Activated CD4-positive, alpha-beta T cell treated with anti-CD3 and anti-CD28 coated beads, Interleukin-2, Interleukin-6, amounts not matched to agents 100 ng/mL and 50 ng/mL, durations not matched to agents 16 hours and 8 hours (primary cell): ENCODE data around the gene UFM1.
"Not testable (repeated sequence)": the region's sequence is repeated elsewhere in the genome, so short reads cannot be mapped to it uniquely, and the experiment has no call there.

Experiments used
- DNase-seq: peaks from one replicate; pipeline ENCODE4 v3.0.0-alpha.2; 2020

UFM1 gene

GRCh38 chr13:38366954-38367645, 17.4 kb downstream of the UFM1 start:
- DNase-seq = no peak

- no peak for DNase-seq
These were observed 19.4 kb downstream of the UFM1 start for GRCh38 chr13:38369058-38369457.

- not testable (repeated sequence) for DNase-seq
These were observed 20.4 kb downstream of the UFM1 start for GRCh38 chr13:38370096-38370495.

GRCh38 chr13:38372820-38373383, 23.3 kb downstream of the UFM1 start:
- no peak for DNase-seq

DNA sequence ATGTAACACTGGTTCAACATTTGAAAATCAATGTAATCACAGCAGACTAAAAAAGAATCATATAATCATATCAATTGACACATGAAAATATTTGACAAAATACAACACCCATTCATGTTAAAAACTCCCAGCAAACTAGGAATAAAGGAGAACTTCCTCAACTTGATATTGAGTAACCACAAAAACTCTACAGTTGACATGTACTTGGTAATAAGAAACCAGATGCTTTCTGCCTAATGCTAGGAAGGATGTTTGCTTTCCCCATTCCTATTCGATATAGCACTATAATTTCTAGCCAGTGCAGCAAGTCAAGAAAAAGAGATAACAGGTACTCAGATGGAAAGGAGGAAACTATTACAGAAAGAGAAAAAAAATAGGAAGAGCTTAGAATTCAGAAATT, 26.9 kb downstream of the UFM1 start:
- no peak for DNase-seq

DNA sequence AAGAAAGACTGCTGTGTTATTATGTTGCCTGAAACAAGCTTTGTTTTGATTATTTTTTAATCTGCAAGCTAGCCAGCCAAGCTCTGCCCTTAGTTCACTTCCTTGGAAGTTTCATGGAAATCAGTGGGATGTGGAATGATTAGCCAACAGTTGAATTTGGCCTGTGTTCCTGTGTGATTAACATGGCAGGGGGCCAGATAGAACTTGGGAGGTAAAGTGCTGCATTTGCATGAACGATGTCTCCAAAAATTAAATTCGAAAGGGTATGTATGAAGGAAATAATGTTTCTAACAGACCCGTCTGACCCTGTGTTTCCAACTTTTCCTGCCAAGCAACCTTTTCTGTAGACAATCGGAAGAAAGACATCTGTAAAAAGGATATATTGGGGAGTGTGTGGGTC, 32.2 kb downstream of the UFM1 start:
- no peak for DNase-seq

- no peak for DNase-seq
These were observed 33.3 kb downstream of the UFM1 start for GRCh38 chr13:38382946-38383345.

GRCh38 chr13:38384171-38384570, 34.5 kb downstream of the UFM1 start:
- DNase-seq = no peak

GRCh38 chr13:38385153-38385891, 35.7 kb downstream of the UFM1 start:
- no peak for DNase-seq

DNA sequence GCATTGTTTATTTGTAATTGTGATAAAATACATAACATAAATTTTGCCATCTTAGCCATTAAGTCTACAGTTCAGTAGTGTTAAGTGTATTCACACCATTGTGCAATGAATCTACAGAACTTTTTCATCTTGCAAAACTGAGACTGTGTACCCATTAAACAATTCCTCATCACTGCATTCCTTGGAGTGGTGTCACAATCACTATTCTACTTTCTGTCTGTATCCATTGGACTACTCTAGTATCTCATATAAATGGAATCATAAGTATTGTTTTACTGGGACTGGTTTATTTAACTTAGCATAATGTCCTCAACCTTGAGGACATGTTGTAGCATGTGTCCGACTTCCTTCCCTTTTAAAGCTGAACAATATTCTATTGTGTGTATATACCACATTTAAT, 36.8 kb downstream of the UFM1 start:
- no peak for DNase-seq

DNA sequence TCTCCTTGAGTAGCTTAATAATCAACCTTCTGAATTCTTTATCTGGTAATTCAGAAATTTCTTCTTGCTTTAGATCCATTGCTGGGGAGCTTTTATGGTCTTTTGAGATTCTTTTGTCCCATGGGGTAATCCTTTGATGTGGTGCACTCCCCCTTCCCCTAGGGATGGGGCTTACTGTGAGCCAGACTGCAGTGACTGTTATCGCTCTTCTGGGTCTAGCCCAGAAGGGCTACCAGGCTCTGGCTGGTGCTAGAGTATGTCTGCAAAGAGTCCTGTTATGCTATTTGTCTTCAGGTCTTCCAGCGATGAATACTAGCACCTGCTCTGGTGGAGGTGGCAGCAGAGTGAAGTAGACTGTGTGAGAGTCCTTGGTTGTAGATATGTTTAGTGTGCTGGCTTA, 41.7 kb downstream of the UFM1 start:
- DNase-seq = no peak

DNA sequence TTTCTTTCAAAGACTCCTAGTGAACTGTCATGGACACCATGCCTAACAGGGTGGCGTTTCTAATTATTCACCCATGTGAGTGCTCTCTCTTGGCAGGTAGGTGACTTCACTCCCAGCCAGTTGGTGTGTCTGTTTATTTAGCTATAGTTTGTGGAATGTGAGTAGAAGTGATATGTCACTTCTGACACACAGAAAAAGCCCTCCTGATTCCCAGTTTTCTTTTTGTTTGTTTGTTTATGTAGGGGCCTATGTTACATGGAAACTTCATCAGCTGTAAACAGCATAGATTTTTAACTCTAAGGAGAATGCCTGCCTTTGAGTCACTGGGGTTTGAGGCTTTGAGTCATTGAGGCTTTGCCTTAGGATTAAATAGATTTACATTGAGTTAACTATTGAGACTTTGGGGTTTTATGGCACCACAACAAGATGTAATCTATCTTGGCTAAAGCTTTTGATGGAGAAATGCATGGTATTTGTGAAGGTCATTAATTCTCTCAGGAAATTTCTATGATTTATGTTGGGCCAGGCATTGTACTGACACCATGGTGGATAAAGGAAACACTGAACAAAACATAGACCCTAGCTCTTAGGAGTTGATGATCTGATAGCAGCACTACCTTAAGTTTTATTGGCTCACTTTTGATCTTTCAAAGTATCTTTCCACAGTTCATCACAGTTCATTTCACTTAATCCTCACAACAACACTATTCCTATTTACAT, 45.3 kb downstream of the UFM1 start:
- DNase-seq = no peak

DNA sequence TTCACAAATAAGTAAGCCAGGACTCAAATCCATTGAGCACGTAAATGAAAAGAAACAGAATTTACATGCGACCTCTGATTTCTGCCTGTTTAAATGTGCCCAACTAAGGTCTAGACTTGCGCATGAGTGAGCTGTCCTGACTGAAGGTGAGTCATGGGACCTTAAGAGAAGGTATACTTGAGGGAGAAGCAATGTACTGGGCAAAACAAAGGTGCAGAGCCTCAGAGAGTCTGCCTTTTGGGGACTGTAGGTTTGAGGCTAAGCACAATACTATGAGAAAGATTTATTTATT, 45.8 kb downstream of the UFM1 start:
- DNase-seq = no peak

DNA sequence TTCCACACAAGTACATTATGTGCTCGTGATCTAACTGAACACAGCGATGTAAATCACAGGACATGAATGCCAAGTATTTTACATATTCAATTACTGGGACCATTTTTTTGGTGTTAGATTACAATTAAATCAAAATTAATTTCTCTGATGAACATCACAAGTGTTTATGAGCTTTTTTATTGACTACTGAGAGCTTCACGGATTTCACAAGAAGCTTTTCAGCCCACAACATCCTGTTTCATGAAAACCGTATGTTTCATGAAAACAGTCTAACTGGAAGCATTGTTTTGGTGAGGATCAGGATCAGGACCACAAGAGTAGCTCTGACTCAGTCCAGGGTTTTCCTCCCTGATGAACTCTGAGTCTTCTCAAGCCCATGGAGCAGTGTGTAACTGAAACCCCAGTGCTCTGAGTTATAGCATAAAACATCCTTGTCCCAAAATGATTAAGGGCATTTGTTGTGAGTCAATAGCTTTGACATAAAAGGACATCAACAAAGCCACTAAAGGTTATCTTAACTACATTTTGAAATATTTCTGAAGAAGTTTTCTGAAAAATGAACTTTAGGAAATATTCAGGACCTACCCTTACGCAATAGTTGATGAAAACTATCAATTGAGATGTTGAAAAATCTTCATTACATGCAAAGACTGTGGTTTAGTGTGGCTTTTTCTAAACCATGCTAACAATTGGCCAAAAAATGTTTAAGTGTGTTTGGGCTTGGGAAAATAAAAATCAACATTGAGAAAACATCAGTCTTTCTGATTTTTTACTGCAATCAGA, 49.3 kb downstream of the UFM1 start:
- no peak for DNase-seq

DNA sequence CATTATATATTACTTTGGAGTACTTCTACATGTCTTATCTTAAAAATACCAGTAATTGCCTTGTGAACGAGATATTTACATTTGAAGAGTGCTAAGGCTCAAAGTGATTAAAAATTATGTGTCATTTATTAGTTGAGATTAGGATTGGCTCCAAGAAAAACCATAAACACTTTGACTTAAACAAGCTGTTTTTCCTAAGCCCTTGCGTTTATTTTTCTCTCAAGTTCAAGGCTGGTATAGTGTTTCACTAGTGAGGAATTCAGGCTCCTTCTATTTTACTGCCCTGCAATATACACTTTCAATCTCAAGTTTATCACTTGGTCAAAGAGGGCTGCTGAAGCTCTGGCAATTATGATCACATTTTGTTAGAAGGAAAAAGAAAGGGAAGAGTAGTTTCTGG, 49.9 kb downstream of the UFM1 start:
- DNase-seq = no peak

GRCh38 chr13:38401276-38401675, 51.6 kb downstream of the UFM1 start:
- DNase-seq = no peak

DNA sequence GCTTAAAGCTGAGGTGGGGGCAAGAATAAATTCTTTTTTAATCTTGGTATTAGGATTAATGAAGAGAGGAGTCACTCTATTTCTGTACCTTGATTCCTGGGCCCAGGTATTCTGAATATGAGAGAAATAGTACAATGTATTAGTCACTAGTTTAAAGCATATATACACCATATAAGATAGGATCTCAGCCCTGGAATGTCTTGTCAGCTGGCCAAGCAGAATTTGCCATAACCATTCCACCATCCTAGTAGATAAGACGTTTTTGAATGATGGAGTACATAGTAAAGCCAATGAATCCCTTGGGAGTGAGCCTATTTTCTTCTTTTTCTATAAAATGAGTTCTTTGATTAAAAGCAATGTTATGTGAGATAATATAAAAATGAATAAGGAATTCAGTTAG, 55.6 kb downstream of the UFM1 start:
- DNase-seq = no peak

DNA sequence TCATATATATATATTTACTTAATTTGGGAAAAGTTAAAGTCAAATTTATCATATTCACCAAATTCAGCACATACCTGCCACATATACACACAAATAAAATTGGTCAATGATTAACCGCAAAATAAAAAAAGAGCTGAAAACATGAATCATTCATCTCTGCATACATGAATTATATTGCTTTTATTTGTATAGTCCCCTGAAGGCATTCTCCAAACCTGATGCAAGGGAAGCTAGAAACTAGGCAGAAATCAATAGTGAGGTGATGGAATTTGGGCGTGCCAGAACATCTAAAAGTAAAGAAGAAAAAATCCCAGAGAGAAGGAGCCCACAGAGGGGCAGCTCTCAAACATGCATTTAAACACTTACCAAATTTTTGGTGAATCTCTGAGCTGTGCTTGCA, 60.1 kb downstream of the UFM1 start:
- no peak for DNase-seq

DNA sequence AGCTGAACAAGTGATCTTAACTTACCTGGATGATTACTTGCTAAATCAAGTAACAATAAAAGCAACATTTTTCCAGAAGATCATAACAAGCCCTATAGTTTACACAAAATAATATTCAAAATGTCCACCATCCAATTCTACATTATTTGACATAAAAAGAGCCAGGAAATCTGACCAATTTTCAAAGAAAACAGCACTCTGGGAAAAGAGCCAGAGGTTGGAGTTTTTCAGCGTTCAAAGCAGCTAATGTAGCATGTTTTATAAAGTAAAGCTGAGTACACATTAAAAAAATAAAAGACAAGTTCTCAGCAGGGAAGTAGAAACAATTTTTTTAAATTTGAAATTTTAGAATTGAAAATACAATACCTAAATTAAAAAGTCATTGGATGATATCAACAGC, 62.6 kb downstream of the UFM1 start:
- no peak for DNase-seq
